ENCODE measurements around the gene RALGAPB. TPM values are rescaled to one million over a fixed set of nuclear protein-coding genes. Genes with fewer than 3 reads are reported as not detected.
"Not testable (repeated sequence)": the region's sequence is repeated elsewhere in the genome, so short reads cannot be mapped to it uniquely, and the experiment has no call there.

RALGAPB gene
- total RNA-seq, 2 donors from 2014 or later = 38.3 to 45.5 TPM

- Histone ChIP-seq H3K9ac (ENCODE audit: extremely low read depth, low read length, poor library complexity, severe bottlenecking) (no peak overlapping the region), H3K9me3 (ENCODE audit: control insufficient read depth, low read length) (no peaks in the 10 kb centered on the region), H3K36me3 (ENCODE audit: control insufficient read depth, insufficient read depth, low read length) (peaks cover 95% of the 10 kb centered on the region), H3K4me1 (ENCODE audit: control insufficient read depth, insufficient read depth, low read length) (no peaks in the 10 kb centered on the region), H3K27ac (ENCODE audit: low read depth, low read length) (no peak overlapping the region), H3K4me3 (ENCODE audit: low read length) (no peak overlapping the region), H3K27me3 (ENCODE audit: control insufficient read depth, insufficient read depth, low read length, poor library complexity, severe bottlenecking) (no peaks in the 10 kb centered on the region)
- H3K36me3 Mint-ChIP-seq (ENCODE audit: low read depth) = peaks cover 95% of the 10 kb centered on the region
- H3K4me3 Mint-ChIP-seq = no peak overlapping the region
- WGBS, 2 experiments (ENCODE audit: insufficient coverage in 1 of 2, insufficient read length in 1 of 2) = 94% methylated on average over 3 of the region's 3 CpGs; no CpG with 5 or more reads in 1 of the 2 experiments
- TF ChIP-seq CTCF (conservative IDR thresholded peaks at IDR 0.05) = no peak
- no peak overlapping the region for H3K27ac Mint-ChIP-seq
- H3K4me1 Mint-ChIP-seq = peaks cover 20% of the 10 kb centered on the region
- no peaks in the 10 kb centered on the region for H3K27me3 Mint-ChIP-seq (ENCODE audit: insufficient read depth)
- no peaks in the 10 kb centered on the region for H3K9me3 Mint-ChIP-seq
- no peak for DNase-seq
Observed at GRCh38 chr20:38429301-38429700, 43.3 kb upstream of the RALGAPB start.

GRCh38 chr20:38430679-38431325 lies 41.8 kb upstream of the RALGAPB start:
- Mint-ChIP-seq H3K4me3 (no peak overlapping the region), H3K27ac (peak overlapping the region; percentile 52), H3K9me3 (no peaks in the 10 kb centered on the region), H3K4me1 (peaks cover 20% of the 10 kb centered on the region), H3K36me3 (ENCODE audit: low read depth) (peaks cover 84% of the 10 kb centered on the region), H3K27me3 (ENCODE audit: insufficient read depth) (no peaks in the 10 kb centered on the region)
- Histone ChIP-seq H3K27ac (ENCODE audit: low read depth, low read length) (no peak overlapping the region), H3K9me3 (ENCODE audit: control insufficient read depth, low read length) (no peaks in the 10 kb centered on the region), H3K36me3 (ENCODE audit: control insufficient read depth, insufficient read depth, low read length) (peaks cover 80% of the 10 kb centered on the region), H3K9ac (ENCODE audit: extremely low read depth, low read length, poor library complexity, severe bottlenecking) (no peak overlapping the region), H3K4me3 (ENCODE audit: low read length) (no peak overlapping the region), H3K4me1 (ENCODE audit: control insufficient read depth, insufficient read depth, low read length) (no peaks in the 10 kb centered on the region), H3K27me3 (ENCODE audit: control insufficient read depth, insufficient read depth, low read length, poor library complexity, severe bottlenecking) (no peaks in the 10 kb centered on the region)
- DNase-seq = no peak
- WGBS, 2 experiments (ENCODE audit: insufficient coverage in 1 of 2, insufficient read length in 1 of 2) = 95 to 96% methylated on average over 5 to 8 of the region's 8 CpGs
- no peak for TF ChIP-seq CTCF (conservative IDR thresholded peaks at IDR 0.05)

- Mint-ChIP-seq H3K4me1 (peaks cover 20% of the 10 kb centered on the region), H3K9me3 (no peaks in the 10 kb centered on the region), H3K27me3 (ENCODE audit: insufficient read depth) (no peaks in the 10 kb centered on the region), H3K4me3 (peak overlapping the region; percentile 97), H3K27ac (peak overlapping the region; percentile 60), H3K36me3 (ENCODE audit: low read depth) (peaks cover 70% of the 10 kb centered on the region)
- WGBS, 2 experiments (ENCODE audit: insufficient coverage in 1 of 2, insufficient read length in 1 of 2) = 91 to 98% methylated on average over 6 of the region's 6 CpGs
- Histone ChIP-seq H3K36me3 (ENCODE audit: control insufficient read depth, insufficient read depth, low read length) (peaks cover 65% of the 10 kb centered on the region), H3K27ac (ENCODE audit: low read depth, low read length) (no peak overlapping the region), H3K4me3 (ENCODE audit: low read length) (peak overlapping the region; percentile 94), H3K27me3 (ENCODE audit: control insufficient read depth, insufficient read depth, low read length, poor library complexity, severe bottlenecking) (no peaks in the 10 kb centered on the region), H3K9me3 (ENCODE audit: control insufficient read depth, low read length) (no peaks in the 10 kb centered on the region), H3K4me1 (ENCODE audit: control insufficient read depth, insufficient read depth, low read length) (no peaks in the 10 kb centered on the region), H3K9ac (ENCODE audit: extremely low read depth, low read length, poor library complexity, severe bottlenecking) (no peak overlapping the region)
- DNase-seq = no peak
- TF ChIP-seq CTCF (conservative IDR thresholded peaks at IDR 0.05) = no peak
Observed at GRCh38 chr20:38432292-38432691, 40.4 kb upstream of the RALGAPB start.

GRCh38 chr20:38432870-38433269 lies 39.8 kb upstream of the RALGAPB start:
- not testable (repeated sequence) for H3K9me3 Mint-ChIP-seq; H3K27me3 ChIP-seq (ENCODE audit: control insufficient read depth, insufficient read depth, low read length, poor library complexity, severe bottlenecking); H3K9ac ChIP-seq (ENCODE audit: extremely low read depth, low read length, poor library complexity, severe bottlenecking); H3K9me3 ChIP-seq (ENCODE audit: control insufficient read depth, low read length); H3K27ac ChIP-seq (ENCODE audit: low read depth, low read length); H3K27me3 Mint-ChIP-seq (ENCODE audit: insufficient read depth); H3K4me1 ChIP-seq (ENCODE audit: control insufficient read depth, insufficient read depth, low read length); DNase-seq
- 95 to 98% methylated on average over 5 of the region's 5 CpGs for WGBS, 2 experiments (ENCODE audit: insufficient coverage in 1 of 2, insufficient read length in 1 of 2)
- peaks cover 64% of the 10 kb centered on the region for H3K36me3 Mint-ChIP-seq (ENCODE audit: low read depth)
- Histone ChIP-seq H3K4me3 (ENCODE audit: low read length) (peak overlapping the region; percentile 94), H3K36me3 (ENCODE audit: control insufficient read depth, insufficient read depth, low read length) (peaks cover 59% of the 10 kb centered on the region)
- H3K4me3 Mint-ChIP-seq = peak overlapping the region; percentile 97
- H3K27ac Mint-ChIP-seq = peak overlapping the region; percentile 35
- H3K4me1 Mint-ChIP-seq = peaks cover 20% of the 10 kb centered on the region

Data from endodermal cell (in vitro differentiated cells).